Prostate gland (tissue), 2 donors: ENCODE measurements around the gene TNNI3K.

Experiments
- CTCF ChIP-seq, 4 experiments: fragments of 200-600 bp in 2 of 4; fragments of 450-650 bp in 2 of 4; sonication (generic) in 2 of 4; IDR thresholded peaks; 1 replicate in 3 of 4; 2 replicates in 1 of 4; pipeline ENCODE4 v1.5.1; 2016 to 2019; ENCODE audit warnings: antibody characterized with exemption in 4 of 4, mild to moderate bottlenecking in 2 of 4, moderate library complexity in 2 of 4
- POLR2AphosphoS5 ChIP-seq: sonication (generic); formaldehyde crosslinking; IDR thresholded peaks from one replicate; pipeline ENCODE4 v1.6.1; 2017; ENCODE audit warnings: antibody characterized with exemption

GRCh38 chr1:74430342-74430934 lies 195.3 kb downstream of the TNNI3K start:
- TF ChIP-seq CTCF (IDR thresholded peaks at IDR 0.05) (no peak), POLR2AphosphoS5 (no peak)
